Mesendoderm (in vitro differentiated cells): ENCODE measurements around the gene MSH3.
"Not testable (repeated sequence)": the region's sequence is repeated elsewhere in the genome, so short reads cannot be mapped to it uniquely, and the experiment has no call there.

Source experiments
- DNase-seq: peaks from one replicate; pipeline ENCODE4 v3.0.0; 2013
- H2AK5ac ChIP-seq: 2 replicates; pipeline ENCODE4 v1.6.1; 2013; ENCODE audit warnings: low read length, inconsistent platforms
- H2BK120ac ChIP-seq: 2 replicates; pipeline ENCODE4 v1.6.1; 2013; ENCODE audit warnings: low read depth, mild to moderate bottlenecking, low read length, moderate library complexity, mixed read lengths
- H2BK15ac ChIP-seq: replicated peaks from 2 replicates; pipeline ENCODE4 v1.6.1; 2013; ENCODE audit warnings: low read depth, mild to moderate bottlenecking, moderate library complexity
- H2BK5ac ChIP-seq: 2 replicates; pipeline ENCODE4 v1.6.1; 2013; ENCODE audit warnings: low read length, inconsistent platforms
- H3K18ac ChIP-seq: 2 replicates; pipeline ENCODE4 v1.6.1; 2013; ENCODE audit warnings: mild to moderate bottlenecking, low read length, mixed read lengths
- H3K23ac ChIP-seq: one replicate; pipeline ENCODE4 v1.6.1; 2013; ENCODE audit warnings: low read length
- H3K27ac ChIP-seq: 2 replicates; pipeline ENCODE4 v1.5.1; 2013; ENCODE audit warnings: low read depth, mild to moderate bottlenecking, inconsistent platforms, low read length, moderate library complexity
- H3K27me3 ChIP-seq: 2 replicates; pipeline ENCODE4 v1.6.1; 2013; ENCODE audit warnings: low read length, control low read depth, mild to moderate bottlenecking, inconsistent platforms; ENCODE audit not compliant: insufficient read depth, poor library complexity
- H3K36me3 ChIP-seq: 2 replicates; pipeline ENCODE4 v1.6.1; 2013; ENCODE audit warnings: low read length, inconsistent platforms; ENCODE audit not compliant: control insufficient read depth, insufficient read depth
- H3K4ac ChIP-seq: one replicate; pipeline ENCODE4 v1.6.1; 2013; ENCODE audit warnings: low read depth, mild to moderate bottlenecking, low read length, moderate library complexity
- H3K4me1 ChIP-seq: 2 replicates; pipeline ENCODE4 v1.6.1; 2013; ENCODE audit warnings: low read depth, low read length, inconsistent platforms; ENCODE audit not compliant: control insufficient read depth
- H3K4me2 ChIP-seq: 2 replicates; pipeline ENCODE4 v1.6.1; 2013; ENCODE audit warnings: low read length
- H3K4me3 ChIP-seq: 2 replicates; pipeline ENCODE4 v1.5.1; 2013; ENCODE audit warnings: mild to moderate bottlenecking, low read length
- H3K56ac ChIP-seq: one replicate; pipeline ENCODE4 v1.6.1; 2013; ENCODE audit warnings: low read length
- H3K79me1 ChIP-seq: 2 replicates; pipeline ENCODE4 v1.6.1; 2013; ENCODE audit warnings: low read length, inconsistent platforms
- H3K79me2 ChIP-seq: 2 replicates; pipeline ENCODE4 v1.6.1; 2013; ENCODE audit warnings: mild to moderate bottlenecking, low read length; ENCODE audit not compliant: control insufficient read depth, insufficient read depth
- H3K9ac ChIP-seq: 2 replicates; pipeline ENCODE4 v1.6.1; 2013; ENCODE audit warnings: low read length, inconsistent platforms
- H4K5ac ChIP-seq: one replicate; pipeline ENCODE4 v1.6.1; 2013; ENCODE audit warnings: low read length
- H4K8ac ChIP-seq: one replicate; pipeline ENCODE4 v1.6.1; 2013; ENCODE audit warnings: low read depth, mild to moderate bottlenecking, control low read depth, low read length, moderate library complexity
- WGBS: extraction: QIAGEN DNeasy Blood & Tissue Kit; methylation state at CpG from one replicate; pipeline ENCODE4 v1.1.7; 2013; ENCODE audit warnings: low lambda C conversion rate, missing lambda C conversion rate; ENCODE audit not compliant: insufficient coverage; ENCODE audit errors: extremely low coverage; 5-methylcytosine and 5-hydroxymethylcytosine counted together

The MSH3 gene

GRCh38 chr5:80809451-80809850, 155.0 kb downstream of the MSH3 start:
- H3K27ac ChIP-seq, result no peak overlapping the region
- no peaks in the 10 kb centered on the region for H3K36me3 ChIP-seq
- H4K8ac ChIP-seq, result no peak overlapping the region
- H3K23ac ChIP-seq, result no peak overlapping the region
- H2BK15ac ChIP-seq, result no peak overlapping the region
- H3K79me2 ChIP-seq, result no peaks in the 10 kb centered on the region
- H3K4me1 ChIP-seq, result no peaks in the 10 kb centered on the region
- H2BK120ac ChIP-seq, result no peak overlapping the region
- H3K56ac ChIP-seq, result no peak overlapping the region
- H3K4ac ChIP-seq, result no peak overlapping the region
- no peak overlapping the region for H3K18ac ChIP-seq
- no peak overlapping the region for H3K4me3 ChIP-seq
- no peaks in the 10 kb centered on the region for H3K79me1 ChIP-seq
- no peak overlapping the region for H3K9ac ChIP-seq
- H2BK5ac ChIP-seq, result no peak overlapping the region
- H2AK5ac ChIP-seq, result no peak overlapping the region
- no peak for DNase-seq
- no CpG with 5 or more reads among the region's 3 CpGs for WGBS
- no peak overlapping the region for H4K5ac ChIP-seq
- H3K4me2 ChIP-seq, result no peak overlapping the region
- no peaks in the 10 kb centered on the region for H3K27me3 ChIP-seq

- Histone ChIP-seq H3K56ac (no peak overlapping the region), H4K5ac (no peak overlapping the region), H3K18ac (no peak overlapping the region), H2BK5ac (no peak overlapping the region), H3K79me2 (no peaks in the 10 kb centered on the region), H2BK15ac (no peak overlapping the region), H3K4ac (no peak overlapping the region), H3K4me3 (no peak overlapping the region), H3K79me1 (no peaks in the 10 kb centered on the region), H3K36me3 (no peaks in the 10 kb centered on the region), H3K27ac (no peak overlapping the region), H3K4me2 (no peak overlapping the region), H3K4me1 (no peaks in the 10 kb centered on the region), H3K27me3 (no peaks in the 10 kb centered on the region), H2BK120ac (no peak overlapping the region), H2AK5ac (no peak overlapping the region), H3K23ac (no peak overlapping the region), H3K9ac (no peak overlapping the region), H4K8ac (no peak overlapping the region)
- no CpG with 5 or more reads among the region's 1 CpG for WGBS
- no peak for DNase-seq
Observed at GRCh38 chr5:80810425-80810824, 156.0 kb downstream of the MSH3 start.

DNA sequence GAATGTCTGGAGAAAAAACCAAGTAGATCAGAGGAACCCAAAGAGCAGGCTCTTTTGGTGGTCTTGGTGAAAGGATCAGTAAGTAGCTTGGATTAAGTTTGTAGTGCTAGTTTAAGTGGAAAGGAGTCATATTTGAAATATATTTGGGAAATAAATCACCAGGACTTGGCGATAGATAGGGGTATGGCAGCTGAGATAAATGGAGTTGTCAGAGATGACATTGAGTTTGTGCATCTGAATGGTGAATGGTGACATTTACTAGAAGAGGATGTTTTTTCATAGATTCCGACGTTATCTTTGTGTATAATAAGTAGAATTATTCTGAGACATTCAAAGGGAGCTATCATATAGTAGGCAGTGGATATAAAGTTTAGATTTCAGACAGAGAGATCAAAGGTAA, 162.1 kb downstream of the MSH3 start:
- H3K79me2 ChIP-seq, result no peaks in the 10 kb centered on the region
- no peak overlapping the region for H3K9ac ChIP-seq
- H3K23ac ChIP-seq, result no peak overlapping the region
- no peak overlapping the region for H4K8ac ChIP-seq
- DNase-seq, result no peak
- no peak overlapping the region for H3K4ac ChIP-seq
- no peak overlapping the region for H2BK5ac ChIP-seq
- WGBS, result no CpG with 5 or more reads among the region's 3 CpGs
- H3K27me3 ChIP-seq, result no peaks in the 10 kb centered on the region
- H2BK120ac ChIP-seq, result no peak overlapping the region
- no peaks in the 10 kb centered on the region for H3K36me3 ChIP-seq
- H3K27ac ChIP-seq, result no peak overlapping the region
- H3K79me1 ChIP-seq, result no peaks in the 10 kb centered on the region
- H3K4me2 ChIP-seq, result no peak overlapping the region
- H3K18ac ChIP-seq, result no peak overlapping the region
- no peak overlapping the region for H2AK5ac ChIP-seq
- no peak overlapping the region for H4K5ac ChIP-seq
- no peaks in the 10 kb centered on the region for H3K4me1 ChIP-seq
- no peak overlapping the region for H2BK15ac ChIP-seq
- H3K4me3 ChIP-seq, result no peak overlapping the region
- H3K56ac ChIP-seq, result no peak overlapping the region

- no peaks in the 10 kb centered on the region for H3K4me1 ChIP-seq
- H2BK15ac ChIP-seq, result no peak overlapping the region
- H3K18ac ChIP-seq, result no peak overlapping the region
- no peaks in the 10 kb centered on the region for H3K36me3 ChIP-seq
- H4K5ac ChIP-seq, result no peak overlapping the region
- H3K79me2 ChIP-seq, result no peaks in the 10 kb centered on the region
- no peak overlapping the region for H3K23ac ChIP-seq
- no peak overlapping the region for H3K9ac ChIP-seq
- DNase-seq, result no peak
- H3K56ac ChIP-seq, result no peak overlapping the region
- no peaks in the 10 kb centered on the region for H3K79me1 ChIP-seq
- no peaks in the 10 kb centered on the region for H3K27me3 ChIP-seq
- H3K4ac ChIP-seq, result no peak overlapping the region
- no peak overlapping the region for H4K8ac ChIP-seq
- H2BK5ac ChIP-seq, result no peak overlapping the region
- WGBS, result no CpG with 5 or more reads among the region's 3 CpGs
- H3K4me3 ChIP-seq, result no peak overlapping the region
- no peak overlapping the region for H2AK5ac ChIP-seq
- H2BK120ac ChIP-seq, result no peak overlapping the region
- no peak overlapping the region for H3K27ac ChIP-seq
- no peak overlapping the region for H3K4me2 ChIP-seq
Observed at GRCh38 chr5:80820685-80821084, 166.2 kb downstream of the MSH3 start.

- Histone ChIP-seq H4K8ac (no peak overlapping the region), H2BK5ac (no peak overlapping the region), H3K4ac (no peak overlapping the region), H3K18ac (no peak overlapping the region), H2BK120ac (no peak overlapping the region), H3K56ac (no peak overlapping the region), H3K4me2 (no peak overlapping the region), H3K27ac (no peak overlapping the region), H3K23ac (no peak overlapping the region), H2AK5ac (no peak overlapping the region), H2BK15ac (no peak overlapping the region), H3K36me3 (no peaks in the 10 kb centered on the region), H4K5ac (no peak overlapping the region), H3K27me3 (no peaks in the 10 kb centered on the region), H3K79me1 (no peaks in the 10 kb centered on the region), H3K9ac (no peak overlapping the region), H3K4me1 (no peaks in the 10 kb centered on the region), H3K79me2 (no peaks in the 10 kb centered on the region), H3K4me3 (no peak overlapping the region)
- no CpG with 5 or more reads among the region's 1 CpG for WGBS
- no peak for DNase-seq
Observed at GRCh38 chr5:80822640-80823039, 168.2 kb downstream of the MSH3 start.

- H2BK15ac ChIP-seq, H3K4ac ChIP-seq, H2BK5ac ChIP-seq, H3K56ac ChIP-seq, H4K8ac ChIP-seq, H3K27ac ChIP-seq, H4K5ac ChIP-seq, H3K4me2 ChIP-seq, H3K79me2 ChIP-seq, DNase-seq, H3K4me3 ChIP-seq, H3K18ac ChIP-seq, H2AK5ac ChIP-seq, H3K23ac ChIP-seq, H3K9ac ChIP-seq, H3K36me3 ChIP-seq, H2BK120ac ChIP-seq, H3K79me1 ChIP-seq, H3K27me3 ChIP-seq, H3K4me1 ChIP-seq: not testable (repeated sequence)
- WGBS, result no CpG with 5 or more reads among the region's 22 CpGs
Observed at GRCh38 chr5:80824159-80824558, 169.7 kb downstream of the MSH3 start.
